H1 (cell line): Measurements from ENCODE around the gene NSUN6. TPM values are rescaled to one million over a fixed set of nuclear protein-coding genes. Genes with fewer than 3 reads are reported as not detected.

Source experiments
- CTCF ChIA-PET: fragments of 300-600 bp; sonication (Branson Sonifier 250); formaldehyde crosslinking; loops from one replicate; lab custom pipeline; 2021; ENCODE audit not compliant: partially characterized antibody; lab: Charles Lee
- POLR2A ChIA-PET: fragments of 300-600 bp; sonication (Branson Sonifier 250); formaldehyde crosslinking; loops from one replicate; lab custom pipeline; 2021; ENCODE audit warnings: inconsistent platforms; ENCODE audit not compliant: partially characterized antibody; lab: Charles Lee
- DNase-seq, 2 experiments: peaks; one replicate each; pipeline versions ENCODE4 v3.0.0 to v3.0.0-alpha.2; 2010 to 2022; ENCODE audit warnings: low spot score in 2 of 2, low read depth in 1 of 2, mixed read lengths in 1 of 2
- FAIRE-seq: peaks from 2 replicates; lab custom pipeline; 2011; peaks lifted over from hg19 to GRCh38; lab: Jason Lieb, UNC
- H2AFZ ChIP-seq: 2 replicates; pipeline ENCODE4 v1.8.1; 2012; ENCODE audit warnings: low read length, inconsistent platforms
- H2AK5ac ChIP-seq: 2 replicates; pipeline ENCODE4 v1.6.1; 2013; ENCODE audit warnings: low read depth, low read length
- H2BK120ac ChIP-seq: replicated peaks from 2 replicates; pipeline ENCODE3; 2013; ENCODE audit warnings: low read depth, low read length, inconsistent platforms
- H2BK12ac ChIP-seq: 2 replicates; pipeline ENCODE4 v1.6.1; 2013; ENCODE audit warnings: low read depth, low read length
- H2BK15ac ChIP-seq: 2 replicates; pipeline ENCODE4 v1.6.1; 2013; ENCODE audit warnings: low read length
- H2BK20ac ChIP-seq: 2 replicates; pipeline ENCODE4 v1.6.1; 2013; ENCODE audit warnings: low read length
- H2BK5ac ChIP-seq: 2 replicates; pipeline ENCODE4 v1.6.1; 2013; ENCODE audit warnings: low read depth, low read length
- H3K14ac ChIP-seq: 2 replicates; pipeline ENCODE4 v1.6.1; 2013; ENCODE audit warnings: inconsistent platforms; ENCODE audit not compliant: insufficient read length
- H3K18ac ChIP-seq: 2 replicates; pipeline ENCODE4 v1.6.1; 2013; ENCODE audit warnings: low read length; ENCODE audit errors: extremely low read depth
- H3K23ac ChIP-seq: 2 replicates; pipeline ENCODE4 v1.6.1; 2013; ENCODE audit warnings: inconsistent platforms; ENCODE audit not compliant: insufficient read length
- H3K23me2 ChIP-seq: 2 replicates; pipeline ENCODE4 v1.6.1; 2013; ENCODE audit warnings: low read depth, low read length
- H3K27ac ChIP-seq: 2 replicates; pipeline ENCODE4 v1.6.1; 2011; ENCODE audit warnings: low read depth, low read length, inconsistent platforms
- H3K27me3 ChIP-seq, 4 experiments: replicated peaks in 1 of 4; 1 replicate in 1 of 4; 2 replicates in 3 of 4; pipeline versions ENCODE4 v1.6.1 to v1.8.1; 2011 to 2013; ENCODE audit warnings: low read length in 3 of 4, mild to moderate bottlenecking in 3 of 4, inconsistent platforms in 2 of 4, mixed read lengths in 2 of 4, moderate library complexity in 1 of 4; ENCODE audit not compliant: control insufficient read depth in 3 of 4, insufficient read depth in 3 of 4; ENCODE audit errors: extremely low read depth in 1 of 4
- H3K36me3 ChIP-seq, 4 experiments: 2 replicates each; pipeline versions ENCODE4 v1.6.1 to v1.8.1; 2011 to 2013; ENCODE audit warnings: mild to moderate bottlenecking in 4 of 4, low read length in 3 of 4, moderate library complexity in 2 of 4, control low read depth in 1 of 4, inconsistent platforms in 1 of 4; ENCODE audit not compliant: insufficient read depth in 4 of 4, control insufficient read depth in 2 of 4
- H3K4ac ChIP-seq: replicated peaks from 2 replicates; pipeline ENCODE3; 2013; ENCODE audit warnings: low read length, low read depth, mixed read lengths, inconsistent platforms; ENCODE audit not compliant: insufficient read length
- H3K4me1 ChIP-seq, 4 experiments: replicated peaks in 1 of 4; 1 replicate in 1 of 4; 2 replicates in 3 of 4; pipeline versions ENCODE4 v1.6.1 to v1.8.1; 2011 to 2013; ENCODE audit warnings: low read length in 3 of 4, inconsistent platforms in 2 of 4, mixed read lengths in 1 of 4; ENCODE audit not compliant: insufficient read depth in 4 of 4, control insufficient read depth in 3 of 4
- H3K4me2 ChIP-seq, 2 experiments: 2 replicates each; pipeline versions ENCODE4 v1.6.1 to v1.8.1; 2011 to 2013; ENCODE audit warnings: low read depth in 2 of 2, low read length in 2 of 2, control low read depth in 1 of 2, inconsistent platforms in 1 of 2, mild to moderate bottlenecking in 1 of 2; ENCODE audit not compliant: insufficient read depth in 1 of 2
- H3K4me3 ChIP-seq, 4 experiments: fragments of 200-600, 300-600 bp in 1 of 4; sonication (generic), shearing (Covaris generic), sonication (Bioruptor Twin) in 1 of 4; 2 replicates each; pipeline versions ENCODE4 v1.5.1 to v1.8.1; 2011 to 2016; ENCODE audit warnings: low read length in 4 of 4, low read depth in 3 of 4, control low read depth in 2 of 4, inconsistent platforms in 2 of 4, mild to moderate bottlenecking in 2 of 4, mixed read lengths in 1 of 4, moderate library complexity in 1 of 4; ENCODE audit not compliant: insufficient read depth in 2 of 4; ENCODE audit errors: extremely low read depth in 1 of 4
- H3K56ac ChIP-seq: replicated peaks from 2 replicates; pipeline ENCODE3; 2013; ENCODE audit warnings: low read depth, mild to moderate bottlenecking, mixed read lengths, low read length, inconsistent platforms; ENCODE audit not compliant: insufficient read length
- H3K79me1 ChIP-seq: 2 replicates; pipeline ENCODE4 v1.6.1; 2013; ENCODE audit warnings: low read depth, low read length, control low read depth
- H3K79me2 ChIP-seq, 2 experiments: 2 replicates each; pipeline versions ENCODE4 v1.6.1 to v1.8.1; 2012 to 2013; ENCODE audit warnings: low read length in 2 of 2, mild to moderate bottlenecking in 2 of 2, inconsistent platforms in 1 of 2; ENCODE audit not compliant: insufficient read depth in 2 of 2, control insufficient read depth in 1 of 2
- H3K9ac ChIP-seq, 4 experiments: replicated peaks in 1 of 4; 1 replicate in 1 of 4; 2 replicates in 3 of 4; pipeline versions ENCODE4 v1.6.1 to v1.8.1; 2011 to 2013; ENCODE audit warnings: low read depth in 3 of 4, low read length in 3 of 4, control low read depth in 2 of 4, mild to moderate bottlenecking in 2 of 4, moderate library complexity in 2 of 4, inconsistent platforms in 1 of 4; ENCODE audit errors: extremely low read depth in 1 of 4
- H3K9me3 ChIP-seq, 2 experiments: 2 replicates each; pipeline versions ENCODE4 v1.6.1 to v1.8.1; 2012 to 2013; ENCODE audit warnings: mild to moderate bottlenecking in 2 of 2, moderate library complexity in 2 of 2, control low read depth in 1 of 2, inconsistent platforms in 1 of 2, low read depth in 1 of 2, low read length in 1 of 2, mixed read lengths in 1 of 2; ENCODE audit not compliant: insufficient read depth in 2 of 2
- H4K20me1 ChIP-seq, 2 experiments: replicated peaks in 1 of 2; 2 replicates each; pipeline versions ENCODE3 to v1.8.1; 2011 to 2013; ENCODE audit warnings: inconsistent platforms in 2 of 2, low read length in 2 of 2, mild to moderate bottlenecking in 1 of 2; ENCODE audit not compliant: insufficient read depth in 2 of 2, control insufficient read depth in 1 of 2
- H4K5ac ChIP-seq: 2 replicates; pipeline ENCODE4 v1.6.1; 2013; ENCODE audit warnings: low read length, low read depth, mixed read lengths, inconsistent platforms; ENCODE audit not compliant: insufficient read length
- H4K8ac ChIP-seq: 2 replicates; pipeline ENCODE4 v1.8.0; 2013; ENCODE audit warnings: mild to moderate bottlenecking, moderate library complexity, low read length, inconsistent platforms; ENCODE audit not compliant: insufficient read depth; ENCODE audit errors: extremely low read depth
- H4K91ac ChIP-seq: replicated peaks from 2 replicates; pipeline ENCODE3; 2013; ENCODE audit warnings: low read length, mixed read lengths, inconsistent platforms; ENCODE audit not compliant: insufficient read length
- CBX5 ChIP-seq: fragments of 300-800, 300-1000 bp; sonication (generic); IDR thresholded peaks from 2 replicates; pipeline ENCODE4 v1.7.1; 2016; ENCODE audit warnings: antibody characterized with exemption, low read length, low read depth
- CHD1 ChIP-seq: IDR thresholded peaks from 2 replicates; pipeline ENCODE4 v1.6.1; 2012; ENCODE audit warnings: low read depth, low read length, improper control_type of control experiment
- CTBP2 ChIP-seq: IDR thresholded peaks from 2 replicates; pipeline ENCODE4 v1.7.0; 2011; ENCODE audit warnings: borderline replicate concordance, mild to moderate bottlenecking, moderate library complexity, mixed read lengths, low read length; ENCODE audit not compliant: insufficient read depth, insufficient read length
- KDM5A ChIP-seq: fragments of 200-600 bp; IDR thresholded peaks from 2 replicates; pipeline ENCODE4 v1.7.1; 2012; ENCODE audit warnings: mild to moderate bottlenecking, low read length, inconsistent platforms, mixed read lengths
- POLR2AphosphoS5 ChIP-seq: IDR thresholded peaks from 2 replicates; pipeline ENCODE4 v1.6.1; 2011; ENCODE audit warnings: low read depth, low read length
- WGBS, 2 experiments: shearing (Covaris generic) in 1 of 2; methylation state at CpG; one replicate each; pipeline versions ENCODE4 v1.1.6 to v1.1.7; 2013 to 2015; ENCODE audit warnings: low lambda C conversion rate in 2 of 2, mixed read lengths in 2 of 2, inconsistent platforms in 1 of 2, low coverage in 1 of 2, missing lambda C conversion rate in 1 of 2; ENCODE audit not compliant: insufficient replicate concordance in 2 of 2, insufficient coverage in 1 of 2, insufficient read length in 1 of 2; ENCODE audit errors: extremely low coverage in 1 of 2, missing lambda C conversion rate in 1 of 2; 5-methylcytosine and 5-hydroxymethylcytosine counted together
- polyA plus RNA-seq, 7 experiments: library from polyadenylated mRNA; depleted of rRNA in 3 of 7; stranded (reverse) in 5 of 7; unstranded in 2 of 7; fragments of >200 nt in 5 of 7; fragments of 200-250 nt in 2 of 7; gene quantifications; 1 replicate in 5 of 7; 2 replicates in 1 of 7; 4 replicates in 1 of 7; pipeline versions ENCODE4 v1.2.1 to v1.2.3, GENCODE V29; 2011 to 2013; ENCODE audit warnings: missing spikeins in 2 of 7, mixed read lengths in 2 of 7
- total RNA-seq: library from RNA; stranded (reverse); fragmentation: NEBNext Ultra II Directional; extraction: Animal tissue kit (Norgen Biotek cat#: 25700); gene quantifications from 2 replicates; pipeline ENCODE4 v1.2.1, GENCODE V29; 2021

The NSUN6 gene
- total and polyA plus RNA-seq, 2 of the 8 experiments (the other 6 are each of a cell fraction or from before 2014, with no cell fraction given), result 5.9 to 14.4 TPM

- no peak overlapping the region for H2BK5ac ChIP-seq
- H4K20me1 ChIP-seq, result no peaks in the 10 kb centered on the region
- H2AK5ac ChIP-seq, result no peak overlapping the region
- H2BK120ac ChIP-seq, result no peak overlapping the region
- H2BK12ac ChIP-seq, result no peak overlapping the region
- H3K4ac ChIP-seq, result no peak overlapping the region
- no peak overlapping the region for H4K5ac ChIP-seq
- H3K4me1 ChIP-seq, result peaks cover 0 to 5% (median 1%) of the 10 kb centered on the region in 4 experiments; a peak in 2 of 7 replicates
- CTCF ChIA-PET, result interaction anchor here (1.0 kb wide), 1 partner anchor 27 kb away, joined by 3 read pairs; no protein-coding TSS in a partner anchor
- no peak overlapping the region for H3K23ac ChIP-seq
- H2BK15ac ChIP-seq, result no peak overlapping the region
- FAIRE-seq, result no peak
- no peak overlapping the region for H4K8ac ChIP-seq
- H3K36me3 ChIP-seq, result no peaks in the 10 kb centered on the region
- no peaks in the 10 kb centered on the region for H3K79me1 ChIP-seq
- H3K4me3 ChIP-seq, result no peak overlapping the region
- H3K9ac ChIP-seq, result no peak overlapping the region
- TF ChIP-seq POLR2AphosphoS5 (no peak), CHD1 (no peak), CTBP2 (no peak), CBX5 (no peak), KDM5A (no peak)
- TF ChIP-seq, all 59 proteins: peak for 0
- POLR2A ChIA-PET, result no interaction called here
- no peaks in the 10 kb centered on the region for H3K9me3 ChIP-seq
- H3K14ac ChIP-seq, result no peak overlapping the region
- H3K27ac ChIP-seq, result no peak overlapping the region
- DNase-seq, result no peak
- no peaks in the 10 kb centered on the region for H3K23me2 ChIP-seq
- no peak overlapping the region for H2BK20ac ChIP-seq
- no peak overlapping the region for H3K56ac ChIP-seq
- WGBS, 2 experiments, result 88% methylated on average over 3 of the region's 3 CpGs; no CpG with 5 or more reads in 1 of the 2 experiments
- H3K4me2 ChIP-seq, result no peak overlapping the region
- no peak overlapping the region for H4K91ac ChIP-seq
- no peak overlapping the region for H2AFZ ChIP-seq
- no peak overlapping the region for H3K18ac ChIP-seq
- H3K27me3 ChIP-seq, result no peaks in the 10 kb centered on the region
- H3K79me2 ChIP-seq, result no peaks in the 10 kb centered on the region
Observed at GRCh38 chr10:18501198-18501597, 150.2 kb downstream of the NSUN6 start.
